Stimulated activated CD8-positive, alpha-beta memory T cell treated with anti-CD3 and anti-CD28 coated beads, Interleukin-12 subunit alpha, Interleukin-12 subunit beta, amount 100 ng/mL, for 4 hours (primary cell): Measurements from ENCODE around the gene FBF1.
A peak's percentile ranks its signal among the peaks of the same experiment; 100 is the strongest.
"Not testable (repeated sequence)": the region's sequence is repeated elsewhere in the genome, so short reads cannot be mapped to it uniquely, and the experiment has no call there.

Source experiments
- DNase-seq: peaks from one replicate; pipeline ENCODE4 v3.0.0-alpha.2; 2020; ENCODE audit warnings: low read depth

FBF1 gene

GRCh38 chr17:75895370-75896155, 45.3 kb downstream of the FBF1 start:
- DNase-seq = no peak

- no peak for DNase-seq
Measured at GRCh38 chr17:75894049-75894733, 46.7 kb downstream of the FBF1 start.

DNA sequence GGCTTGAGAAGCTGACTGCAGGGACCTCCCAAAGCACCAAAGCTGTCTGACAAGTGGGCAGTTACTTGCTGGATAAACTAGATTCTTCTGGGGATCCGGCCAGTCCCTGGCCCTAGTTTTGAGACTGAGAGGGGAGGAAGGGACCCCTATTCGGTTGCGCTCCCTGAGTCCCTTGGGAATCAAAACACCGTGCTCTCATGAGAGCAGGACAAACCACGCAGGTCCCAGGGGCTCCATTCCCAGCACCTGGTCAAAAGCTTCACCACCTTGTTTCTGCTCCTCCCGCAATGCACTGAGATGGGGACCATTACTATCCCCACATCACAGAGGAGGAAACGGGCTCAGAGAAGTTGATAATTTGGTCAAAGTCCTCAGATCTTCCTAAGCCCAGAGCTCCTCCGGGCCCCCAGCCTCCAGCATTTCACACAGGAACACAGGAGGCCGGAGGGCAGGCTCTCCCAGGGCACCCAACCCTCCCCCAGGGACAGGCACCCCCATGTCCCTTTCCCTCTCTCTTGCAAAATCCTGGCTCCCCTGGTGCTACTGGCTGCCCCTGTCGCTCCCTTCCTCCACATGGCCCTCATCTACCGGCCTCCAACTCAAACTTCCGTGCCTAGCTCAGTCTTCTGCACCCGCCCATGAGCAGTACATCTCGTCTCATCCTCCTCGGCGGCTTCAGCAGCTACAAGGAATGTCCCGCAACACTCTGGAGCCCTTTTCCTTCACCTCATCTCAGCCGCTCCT, 47.4 kb downstream of the FBF1 start:
- DNase-seq = no peak

DNA sequence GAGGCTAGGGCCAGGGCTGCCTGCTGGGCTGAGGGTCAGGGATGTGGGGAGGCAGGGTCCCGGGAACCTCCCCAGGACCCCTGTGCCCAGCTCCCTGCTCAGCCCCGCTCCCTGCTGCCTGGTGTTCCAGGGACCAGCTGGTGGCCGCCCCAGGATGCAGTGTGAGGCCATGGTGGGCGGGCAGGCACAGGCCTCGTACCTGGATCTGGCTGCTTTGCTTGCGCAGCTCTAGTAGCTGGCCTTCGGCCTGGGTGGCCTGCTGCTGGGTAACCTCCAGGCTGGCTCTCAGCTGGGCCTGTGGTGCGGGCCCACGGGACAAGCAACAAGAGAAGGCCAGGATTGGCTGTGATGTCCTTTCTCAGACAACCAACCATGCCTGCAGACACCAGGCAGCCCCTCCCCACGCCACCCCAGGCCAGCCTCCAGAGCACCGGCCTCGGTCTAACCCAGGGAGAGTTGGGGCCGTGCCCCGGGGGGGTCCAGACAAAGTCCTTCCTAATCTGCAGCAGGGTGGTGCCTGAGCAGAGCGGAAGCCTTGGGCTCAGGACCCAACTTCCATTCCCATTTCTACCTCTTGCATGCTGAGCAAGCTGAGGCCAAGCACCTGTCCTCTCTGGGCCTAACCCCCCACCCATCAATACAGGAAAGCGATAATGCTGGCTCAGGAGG, 48.2 kb downstream of the FBF1 start:
- no peak for DNase-seq

DNA sequence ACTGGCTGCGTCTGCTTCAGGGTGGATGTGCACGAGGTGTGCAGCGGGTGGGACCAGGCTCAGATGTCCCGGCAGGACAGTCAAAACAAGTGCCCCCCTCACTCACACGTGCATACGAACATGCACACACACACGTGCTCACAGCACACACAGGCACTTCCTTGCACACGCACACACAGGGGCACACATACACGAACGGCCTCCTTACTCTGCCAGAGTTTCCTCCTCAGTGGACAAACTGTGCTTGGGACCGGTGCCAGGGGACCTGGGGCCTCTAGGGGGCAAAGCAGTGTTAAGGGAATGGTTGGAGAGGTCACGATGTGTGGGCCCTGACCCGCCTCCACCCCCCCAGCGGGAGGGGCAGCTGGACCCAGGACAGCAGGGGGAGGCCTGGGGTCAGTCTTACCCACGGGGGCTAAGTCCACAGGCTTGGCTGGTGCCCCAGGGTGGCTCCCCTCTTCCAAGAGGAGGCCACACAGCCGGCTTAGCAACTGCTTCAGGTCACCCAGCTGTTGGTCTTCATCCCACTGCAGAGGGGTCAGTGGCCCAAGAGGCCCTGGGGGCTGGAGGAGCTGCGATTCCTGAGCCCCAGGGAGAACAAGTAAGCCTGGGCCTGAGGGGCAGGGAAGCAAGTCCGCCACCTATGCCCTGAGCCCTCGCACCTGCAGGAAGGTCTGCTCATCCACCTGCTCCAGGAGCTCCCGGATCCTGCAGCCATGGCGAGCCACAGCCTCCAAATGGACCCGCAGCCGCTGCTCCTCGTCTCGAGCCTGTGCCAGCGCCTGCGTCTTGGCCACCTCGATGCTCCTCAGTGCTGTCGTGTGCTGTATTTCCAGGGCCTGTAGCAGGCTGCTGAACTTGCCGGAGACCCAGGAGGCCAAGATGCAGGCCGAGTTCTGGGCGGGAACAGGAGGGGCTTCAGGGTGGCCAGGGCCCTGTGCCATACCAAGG, 49.0 kb downstream of the FBF1 start:
- no peak for DNase-seq

DNA sequence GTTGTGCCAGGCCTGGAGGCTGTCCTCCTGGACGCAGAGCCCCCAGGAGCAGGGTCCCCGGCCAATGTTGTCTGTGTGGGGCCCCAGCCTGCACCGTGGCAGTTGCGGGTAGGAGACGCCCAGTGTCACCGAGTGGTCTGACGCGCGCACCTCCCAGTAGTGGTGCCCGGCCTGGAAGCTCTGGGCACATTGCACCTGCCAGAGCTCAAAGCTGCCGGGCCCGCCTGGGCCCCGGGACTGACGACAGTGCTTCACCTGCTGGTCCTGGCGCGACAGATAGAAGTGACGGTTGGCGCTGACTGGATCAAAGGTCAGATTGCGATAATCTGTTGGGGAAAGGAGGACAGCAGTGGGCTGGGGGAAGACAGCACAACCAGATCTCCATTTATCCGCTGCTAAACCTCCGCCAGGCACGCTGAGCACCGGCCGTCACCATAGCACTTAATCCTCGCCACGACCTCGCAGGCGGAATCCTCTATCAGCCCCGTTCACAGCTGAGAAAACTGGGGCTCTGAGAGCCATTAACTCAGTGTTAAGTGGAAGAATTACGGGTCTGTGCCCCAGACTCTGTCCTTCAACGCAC, 49.7 kb downstream of the FBF1 start:
- no peak for DNase-seq

DNA sequence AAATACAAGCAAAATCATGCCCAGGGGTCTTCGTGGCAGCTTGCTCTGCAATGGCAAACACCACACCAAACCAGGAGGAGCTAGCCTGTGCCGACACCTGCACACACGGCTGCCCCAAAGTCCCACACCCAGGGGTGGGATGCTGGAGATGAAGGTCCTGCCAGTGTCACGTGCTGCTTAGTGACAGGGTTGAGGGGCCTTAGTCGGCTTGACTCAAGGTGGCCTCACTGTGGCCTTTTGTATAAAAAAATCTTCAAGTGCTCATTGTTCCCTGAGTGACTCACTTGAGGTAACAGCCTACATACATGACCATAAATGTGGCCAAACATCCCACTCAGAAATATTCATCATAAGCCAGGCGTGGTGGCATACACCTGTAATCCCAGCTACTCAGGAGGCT, 51.4 kb downstream of the FBF1 start:
- no peak for DNase-seq

DNA sequence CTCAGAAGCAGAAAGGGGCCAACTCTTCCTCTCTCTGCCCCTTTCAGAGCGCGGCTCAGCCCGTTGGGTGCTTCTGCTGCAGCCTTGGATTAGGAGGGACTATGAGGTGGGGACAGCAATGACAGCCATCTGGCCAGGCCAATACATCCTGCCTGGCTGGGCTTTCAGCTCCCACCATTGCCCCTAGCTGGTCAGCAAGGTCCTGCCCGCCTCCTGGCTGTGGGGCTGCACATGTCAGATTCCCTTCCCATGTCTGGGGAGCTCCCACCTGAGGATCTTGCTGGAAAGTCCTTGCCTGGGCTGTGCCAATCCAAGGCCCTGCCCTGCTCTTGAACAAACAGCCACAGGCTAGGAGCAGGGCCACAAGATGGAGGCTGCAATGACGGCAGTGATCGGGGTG, 52.4 kb downstream of the FBF1 start:
- DNase-seq = no peak

GRCh38 chr17:75885860-75886259, 55.0 kb downstream of the FBF1 start:
- DNase-seq = not testable (repeated sequence)

DNA sequence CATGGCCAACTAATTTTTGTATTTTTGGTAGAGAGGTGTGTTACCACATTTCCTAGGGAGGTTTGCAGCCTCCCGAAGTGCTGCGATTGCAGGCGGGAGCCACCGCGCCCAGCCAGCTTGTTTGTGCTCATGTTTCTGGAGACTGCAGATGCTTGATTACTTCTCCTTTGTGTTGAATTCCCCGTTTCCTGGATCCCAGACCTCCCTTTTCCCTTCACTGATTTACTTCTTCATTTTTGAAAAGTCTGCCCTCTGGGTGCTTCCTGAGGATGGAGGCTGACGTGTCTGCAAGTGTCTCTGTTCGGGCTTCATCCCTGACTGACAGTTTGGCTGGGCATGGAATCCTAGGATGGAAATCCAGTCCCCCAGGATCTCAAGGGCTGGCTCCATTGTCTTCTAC, 55.4 kb downstream of the FBF1 start:
- no peak for DNase-seq

DNA sequence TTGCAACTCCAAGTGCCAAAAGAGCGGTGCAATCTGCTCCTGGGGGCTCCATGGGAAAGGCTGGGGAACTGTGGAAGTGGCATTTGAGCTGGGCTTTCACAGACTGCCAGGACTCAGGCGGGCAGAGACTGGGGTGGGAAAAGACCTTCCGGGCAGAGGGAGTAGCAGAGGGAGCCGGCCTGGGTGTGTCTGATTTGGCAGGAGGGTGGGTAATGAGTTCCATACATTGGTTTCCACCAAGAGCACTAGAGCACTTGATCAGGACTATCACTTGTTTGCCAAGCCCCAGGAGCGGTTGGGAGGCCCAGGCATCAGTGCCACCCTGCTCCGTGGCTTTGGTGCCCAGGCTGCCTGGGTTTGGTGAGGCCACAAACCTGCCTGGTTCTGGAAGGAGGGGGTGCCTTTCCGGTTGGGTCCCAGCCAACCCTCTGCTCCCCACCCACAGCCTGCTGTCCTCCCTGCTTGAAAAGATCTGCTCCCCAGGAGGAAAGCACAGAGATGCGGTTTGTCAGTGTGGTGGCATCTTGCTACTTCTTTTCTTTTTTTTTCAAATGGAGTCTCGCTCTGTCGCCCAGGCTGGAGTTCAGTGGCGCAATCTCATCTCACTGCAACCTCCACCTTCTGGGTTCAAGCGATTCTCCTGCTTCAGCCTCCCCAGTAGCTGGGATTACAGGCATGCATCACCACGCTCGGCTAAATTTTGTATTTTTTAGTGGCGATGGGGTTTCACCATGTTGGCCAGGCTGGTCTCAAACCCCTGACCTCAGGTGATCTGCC, 59.0 kb downstream of the FBF1 start:
- DNase-seq = no peak

DNA sequence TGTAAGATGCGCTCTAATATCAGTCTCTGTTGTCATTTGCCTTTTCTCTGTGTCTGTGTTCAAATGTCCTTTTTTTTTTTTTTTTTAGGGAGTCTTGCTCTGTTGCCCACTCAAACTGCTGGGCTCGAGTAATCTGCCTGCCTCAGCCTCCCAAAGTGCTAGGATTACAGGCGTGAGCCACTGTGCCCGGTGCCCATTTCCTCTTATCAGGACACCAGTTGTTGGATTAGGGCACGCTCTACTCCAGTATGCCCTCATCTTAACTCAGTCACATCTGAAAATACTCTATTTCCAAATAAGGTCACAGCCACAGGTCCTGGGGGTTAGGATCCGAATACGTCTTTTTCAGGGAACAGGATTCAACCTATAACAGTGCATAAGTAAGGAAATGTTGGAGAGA, 60.6 kb downstream of the FBF1 start:
- no peak for DNase-seq

DNA sequence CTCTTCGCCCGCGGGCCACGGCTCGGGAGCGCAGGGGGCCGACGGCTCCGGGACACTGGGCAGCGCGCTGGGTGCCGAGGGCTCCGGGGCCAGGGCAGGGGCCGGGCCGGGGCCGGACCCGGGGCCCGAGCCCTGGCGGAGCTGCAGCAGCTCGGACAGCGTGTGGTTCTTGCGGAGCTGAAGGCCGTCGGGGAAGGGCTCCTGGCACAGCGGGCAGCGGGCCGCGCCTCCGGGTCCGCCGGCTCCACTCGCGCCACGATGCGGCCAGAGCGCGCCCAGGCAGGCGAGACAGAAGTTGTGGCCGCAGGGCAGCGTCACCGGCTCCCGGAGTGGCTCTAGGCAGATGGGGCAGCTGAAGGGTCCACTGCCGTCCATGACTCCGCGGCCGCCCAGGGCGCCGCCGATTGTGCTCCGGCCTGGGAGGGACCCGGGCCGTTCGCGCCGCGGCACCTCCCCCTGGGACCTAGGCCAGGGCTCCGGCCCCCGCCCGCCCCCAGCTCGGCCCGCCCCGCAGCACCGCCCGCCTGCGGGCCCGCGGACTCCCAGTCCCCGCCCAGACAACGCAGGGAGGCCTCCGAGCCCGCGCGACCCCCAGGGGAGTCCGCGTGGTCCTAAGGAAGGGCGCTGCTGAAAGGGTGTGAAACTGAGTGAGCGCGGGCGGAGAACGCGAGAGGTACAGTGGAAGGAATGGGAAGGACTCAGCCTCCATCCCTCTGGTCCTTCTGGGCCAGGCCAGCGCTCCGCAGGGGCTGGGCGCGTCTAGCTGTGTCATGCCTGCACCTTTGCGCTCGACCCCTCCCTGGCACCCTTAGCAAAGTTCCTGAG, 62.5 kb downstream of the FBF1 start, which contains the start of gene TRIM47:
TRIM47 (minus strand) TSS at position 408 of the 825 bp plus-strand sequence; CDS start at position 375, 33 bp downstream.
- no peak for DNase-seq

DNA sequence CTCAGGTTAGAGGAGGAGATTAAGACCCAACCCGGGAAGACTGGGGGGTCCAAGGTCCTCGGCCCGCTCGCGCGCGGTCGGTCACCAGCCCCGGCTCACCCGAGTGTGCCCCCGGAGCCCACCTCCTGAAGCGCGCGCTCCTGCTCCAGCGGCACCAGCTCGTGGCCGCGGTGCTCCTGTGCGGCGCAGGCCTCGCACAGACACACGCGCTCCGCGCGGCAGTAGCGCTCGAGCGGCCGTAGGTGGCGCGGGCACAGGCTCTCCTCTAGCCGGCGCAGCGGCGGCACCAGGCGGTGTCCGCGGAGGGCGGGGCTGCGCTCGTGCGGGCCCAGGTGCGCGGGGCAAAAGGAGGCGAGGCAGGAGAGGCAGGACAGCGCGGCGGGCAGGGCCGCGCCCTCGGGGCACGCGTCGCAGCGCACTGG, 63.1 kb downstream of the FBF1 start:
- DNase-seq = peak; percentile 50

DNA sequence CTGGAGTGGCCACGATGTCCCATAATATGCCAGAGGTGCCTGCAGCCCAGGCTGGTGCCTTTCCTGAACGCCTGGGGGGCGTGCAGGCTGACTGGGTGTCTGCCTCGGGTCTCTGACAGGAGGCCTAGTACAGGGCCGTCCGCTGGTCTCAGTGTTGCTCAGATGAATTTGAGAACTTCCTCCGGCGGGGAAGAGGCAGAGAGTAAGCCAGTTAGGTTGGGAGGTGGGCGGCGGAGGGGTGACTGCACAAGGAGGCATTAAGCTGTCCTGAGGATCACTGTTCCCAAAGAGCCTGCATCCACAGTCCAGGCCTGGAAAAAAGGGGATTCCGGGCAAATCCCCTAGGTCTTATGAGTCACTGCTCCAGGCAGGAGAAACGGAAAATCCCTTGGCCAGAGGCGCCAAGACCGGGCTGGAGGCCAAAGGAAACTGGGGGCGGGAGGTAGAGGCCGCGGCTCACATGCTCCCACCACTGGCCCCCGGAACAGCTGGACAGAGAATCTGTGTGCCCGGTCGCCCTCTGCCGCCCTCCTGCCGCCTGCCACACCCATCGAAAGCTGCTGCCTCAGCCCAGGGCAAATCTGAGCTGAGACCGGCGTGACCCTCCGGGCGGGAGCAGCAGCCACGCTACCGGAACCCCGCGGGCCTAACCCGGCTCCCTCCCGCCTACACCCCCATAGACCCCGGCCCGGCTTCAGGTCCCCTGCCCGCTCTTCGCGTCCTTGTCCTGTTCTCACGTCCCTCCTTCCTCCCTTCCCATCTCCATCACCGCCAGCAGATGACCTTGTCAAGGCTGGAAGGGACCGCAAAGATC, 63.7 kb downstream of the FBF1 start:
- no peak for DNase-seq

DNA sequence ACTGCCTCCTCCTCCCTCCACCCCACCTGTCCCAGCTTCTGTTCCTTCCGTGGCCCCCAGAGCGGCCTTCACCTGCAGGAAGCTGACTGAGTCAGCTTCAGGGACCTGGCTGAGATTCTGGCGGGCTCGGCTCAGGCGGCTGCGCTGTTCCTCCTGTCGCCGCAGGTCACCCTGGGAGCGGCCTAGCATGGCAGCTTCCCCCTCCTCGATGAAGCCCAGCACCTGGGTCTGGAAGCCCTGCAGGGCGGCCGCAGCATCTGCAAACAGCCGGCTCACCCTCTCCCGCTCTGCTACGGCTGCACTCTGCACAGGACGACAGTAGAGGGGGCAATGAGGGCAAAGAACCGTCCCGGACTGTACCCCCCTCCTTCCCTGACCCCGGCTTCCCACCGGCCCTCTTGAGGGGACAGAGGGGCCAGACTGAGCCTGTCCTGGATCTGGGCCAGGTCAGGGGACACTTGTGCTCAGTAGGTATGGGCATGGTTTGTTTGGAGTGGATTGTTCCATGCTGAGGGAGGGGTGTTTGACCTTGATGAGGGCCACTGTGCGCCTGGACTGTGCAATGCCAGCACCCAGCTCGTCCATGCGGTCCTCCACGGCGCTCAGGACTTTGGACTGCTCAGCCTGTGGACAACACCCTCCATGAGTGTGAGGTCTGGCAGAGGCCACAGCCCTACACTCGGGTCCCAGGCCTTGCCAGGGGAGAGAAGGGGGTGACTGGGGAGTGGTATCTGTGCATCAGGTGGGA, 64.5 kb downstream of the FBF1 start:
- DNase-seq = peak; percentile 50

- no peak for DNase-seq
Measured at GRCh38 chr17:75875940-75876189, 65.0 kb downstream of the FBF1 start.
